ENCODE data around the gene FKBP14.
"Not testable (repeated sequence)": the region's sequence is repeated elsewhere in the genome, so short reads cannot be mapped to it uniquely, and the experiment has no call there.

Gene FKBP14

DNA sequence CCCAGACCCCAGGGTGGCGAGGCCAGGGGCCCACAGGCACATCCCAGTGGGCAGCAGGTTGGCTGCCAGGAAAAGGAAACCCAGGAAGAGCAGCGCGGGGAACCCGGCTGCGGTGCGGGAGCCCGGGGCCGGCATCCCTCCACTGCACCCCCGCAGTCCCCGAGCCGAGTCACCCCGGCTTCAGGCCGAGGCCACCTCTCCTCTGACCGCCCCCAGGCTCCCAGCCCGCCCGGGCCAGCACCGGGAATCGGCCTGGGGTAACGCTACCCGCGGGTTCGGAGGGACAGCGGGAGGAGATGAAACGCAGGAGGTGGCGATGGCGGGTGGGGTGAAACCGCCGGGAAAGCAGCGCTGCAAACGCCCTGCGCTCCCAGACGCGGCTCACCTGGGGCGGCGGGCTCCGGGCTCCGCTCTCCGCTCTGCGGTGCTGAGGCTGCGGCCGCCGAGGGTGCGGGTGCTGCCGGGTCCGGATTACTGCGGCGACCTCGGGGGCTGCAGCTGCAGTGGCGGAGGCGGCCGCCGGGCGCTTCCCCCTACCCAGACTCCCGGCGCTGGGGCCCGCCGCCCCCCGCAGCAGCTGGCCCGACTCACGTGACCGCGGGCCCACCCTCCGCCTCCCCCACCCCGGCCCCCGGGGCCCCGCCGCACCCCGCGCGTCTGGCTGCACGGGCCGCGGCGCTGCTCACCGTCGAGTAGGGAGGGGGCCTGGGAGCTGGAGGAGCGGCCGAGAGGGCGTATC is 37.1 kb downstream of the FKBP14 start, which contains the start of gene SCRN1:
SCRN1 (minus strand) TSS at position 545 of the 739 bp plus-strand sequence. CDS start 20,734 bp downstream, outside the sequence.
- no peak for DNase-seq (ENCODE audit: low spot score)

DNA sequence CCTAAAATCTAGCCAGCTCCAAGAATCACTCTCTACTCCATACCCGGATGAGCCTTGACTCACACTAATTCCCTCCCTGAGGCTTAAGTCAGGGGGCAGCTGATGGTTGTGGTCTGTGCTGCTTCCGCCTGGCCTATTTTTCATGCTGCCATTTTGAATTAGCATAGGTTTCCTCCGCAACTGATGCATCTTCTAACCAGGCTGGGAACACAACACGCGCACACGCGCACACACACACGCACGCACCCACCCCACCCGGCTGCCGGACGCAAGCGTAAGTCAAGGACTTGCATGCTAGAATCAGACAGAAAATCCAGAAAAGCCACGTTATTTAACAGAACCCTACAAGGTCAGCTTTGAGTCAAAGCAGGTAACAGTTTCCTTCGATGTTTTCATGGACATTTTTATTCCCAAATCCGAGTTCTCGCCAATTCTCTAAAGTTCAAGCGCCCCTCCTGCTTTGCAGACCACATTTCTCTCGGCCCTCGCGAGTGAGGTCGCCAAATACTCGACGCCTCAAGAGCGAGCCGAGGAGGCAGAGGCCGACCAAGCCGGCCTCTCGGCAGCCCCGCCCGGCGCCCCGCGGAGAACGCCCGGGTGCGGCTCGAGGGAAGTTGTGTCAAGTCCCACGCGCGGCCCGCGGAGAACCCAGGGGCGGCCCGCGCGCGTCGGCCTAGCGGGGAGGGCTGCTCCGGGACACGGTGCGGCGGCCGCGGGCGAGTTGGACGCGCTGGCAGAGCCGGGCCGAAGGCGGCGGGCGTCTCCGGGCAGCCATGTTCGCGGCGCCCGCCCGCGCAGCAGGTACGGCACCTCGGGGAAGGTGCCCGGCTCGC is 37.9 kb downstream of the FKBP14 start:
- DNase-seq (ENCODE audit: low spot score): no peak

DNA sequence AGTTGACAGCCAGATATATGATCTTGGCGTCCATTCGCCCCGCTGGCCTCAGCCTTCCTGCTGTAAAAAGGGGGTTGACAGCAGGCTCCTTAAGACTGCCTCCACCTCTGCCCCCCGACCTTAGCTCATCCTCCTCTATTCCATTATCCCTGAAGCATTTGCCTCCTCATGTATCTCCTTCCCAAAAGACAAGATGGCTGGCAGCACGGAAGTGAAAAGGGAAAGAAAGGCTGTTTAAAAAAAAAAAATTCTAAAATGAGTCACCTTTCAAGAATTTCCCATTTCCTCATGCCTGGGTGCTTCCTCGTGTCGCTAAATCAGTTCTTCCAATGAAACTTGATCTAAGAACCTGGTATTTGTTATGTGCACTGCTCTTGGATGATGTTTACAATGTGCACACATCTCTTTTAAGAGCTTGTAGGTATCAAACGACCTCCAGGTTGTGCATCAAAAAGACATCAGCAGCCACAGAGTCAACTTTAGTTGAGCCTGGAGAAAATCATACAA is 38.6 kb downstream of the FKBP14 start:
- DNase-seq (ENCODE audit: low spot score): peak; percentile 51

DNA sequence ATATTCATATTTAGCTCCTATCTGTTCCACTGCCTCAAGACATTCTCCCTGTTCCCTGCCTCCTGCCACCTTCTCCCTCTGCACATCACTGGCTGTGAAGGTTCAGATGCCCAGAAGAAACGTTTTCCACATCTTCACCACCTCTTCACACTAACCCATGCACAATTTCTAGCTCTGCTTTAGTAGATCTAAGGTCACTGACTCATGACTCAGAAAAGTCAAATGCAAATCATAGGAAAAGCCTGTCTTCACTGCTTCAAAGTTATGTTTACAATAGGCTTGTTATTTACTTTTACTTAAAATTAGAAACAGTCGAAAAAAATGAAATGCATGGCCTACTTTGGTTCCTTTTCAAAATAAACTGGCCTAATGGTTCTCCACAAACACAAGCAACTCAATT is 39.4 kb downstream of the FKBP14 start:
- DNase-seq (ENCODE audit: low spot score): no peak

DNA sequence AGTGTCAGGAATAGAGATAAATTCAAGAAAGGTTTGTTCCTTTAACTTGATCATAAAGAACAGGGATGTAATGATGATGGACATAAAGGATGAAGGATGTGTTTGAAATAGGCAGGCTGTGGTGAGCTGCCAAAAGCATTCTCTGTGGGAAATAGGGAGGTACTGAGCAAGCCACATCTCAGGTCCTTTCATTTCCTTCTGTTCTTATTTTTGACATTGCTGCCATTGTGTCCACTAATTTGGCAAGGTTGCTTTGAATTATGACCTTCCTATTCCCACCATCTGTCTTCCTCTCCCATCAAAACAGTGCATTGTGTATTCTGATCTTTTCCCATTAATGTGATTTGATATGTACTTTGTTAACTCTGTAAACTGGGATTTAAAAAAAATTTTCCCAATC is 46.4 kb downstream of the FKBP14 start:
- no peak for DNase-seq (ENCODE audit: low spot score)

DNA sequence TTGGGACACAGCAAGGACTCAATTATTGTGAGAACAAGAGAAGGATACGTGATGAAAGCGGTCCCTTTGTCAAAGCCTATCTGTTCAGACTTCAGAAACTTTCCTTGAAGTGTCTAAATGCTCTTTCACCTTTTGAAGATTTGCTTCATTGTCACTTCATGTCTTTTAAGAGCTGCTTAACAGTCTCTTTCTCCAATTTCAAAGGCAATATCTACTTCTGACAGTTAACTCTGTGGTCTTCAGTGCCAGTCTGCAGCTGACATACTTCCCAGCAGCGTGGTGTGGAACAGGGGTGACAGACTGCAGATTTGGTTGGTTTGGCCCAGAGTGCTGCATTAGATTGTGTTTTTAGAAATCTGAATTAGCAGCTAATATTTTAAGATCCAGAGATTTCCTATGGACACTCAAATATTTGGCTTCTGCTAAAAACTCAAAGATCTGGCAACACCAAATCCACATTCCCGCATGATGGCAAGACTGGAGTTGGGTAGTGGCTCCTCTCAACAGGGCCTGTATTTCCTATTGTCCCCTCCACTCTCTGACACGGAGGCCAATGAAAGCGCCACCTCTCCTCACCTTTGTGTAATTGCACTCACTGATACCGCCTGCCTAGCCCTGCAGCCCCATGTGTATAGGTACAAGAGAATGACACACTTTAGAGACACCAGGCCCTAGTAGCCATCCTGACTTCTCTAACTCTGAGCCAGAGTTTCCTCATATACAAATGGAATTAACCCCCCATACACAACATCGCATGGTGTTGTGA is 48.4 kb downstream of the FKBP14 start:
- no peak for DNase-seq (ENCODE audit: low spot score)

DNA sequence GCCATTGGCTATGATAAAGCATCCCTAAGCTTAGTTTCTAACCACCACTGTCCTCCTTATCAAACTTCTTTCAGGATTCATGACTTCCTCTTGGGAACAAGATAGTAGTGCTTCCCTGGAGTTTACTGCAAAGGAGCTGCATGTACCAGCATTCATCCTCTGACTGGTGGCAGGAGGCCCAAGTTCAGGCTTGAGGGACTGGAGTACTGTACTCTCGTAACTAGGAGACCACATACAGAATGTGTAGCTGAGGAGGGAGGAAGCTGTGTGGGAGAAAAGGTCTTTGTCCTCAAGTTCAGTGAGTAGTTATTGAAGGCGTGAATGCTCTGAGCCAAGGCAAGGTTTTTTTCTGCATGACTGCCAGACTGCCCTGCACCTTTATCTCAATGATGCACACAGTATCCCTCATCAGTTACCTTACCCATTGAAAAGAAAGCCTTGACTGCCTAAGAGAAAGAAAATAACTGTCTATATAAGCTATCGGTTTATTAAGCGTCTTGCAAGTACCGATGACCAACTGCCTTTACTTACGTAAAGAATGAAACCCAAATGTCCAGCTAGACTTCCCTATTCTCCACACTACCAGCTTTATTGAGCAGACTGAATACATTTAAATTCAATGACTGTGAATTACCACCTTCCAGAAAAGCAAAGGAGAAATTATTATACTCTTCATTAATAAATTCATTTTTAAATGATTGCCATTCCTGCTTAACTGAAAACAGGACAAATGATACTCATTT is 49.7 kb downstream of the FKBP14 start:
- no peak for DNase-seq (ENCODE audit: low spot score)

DNA sequence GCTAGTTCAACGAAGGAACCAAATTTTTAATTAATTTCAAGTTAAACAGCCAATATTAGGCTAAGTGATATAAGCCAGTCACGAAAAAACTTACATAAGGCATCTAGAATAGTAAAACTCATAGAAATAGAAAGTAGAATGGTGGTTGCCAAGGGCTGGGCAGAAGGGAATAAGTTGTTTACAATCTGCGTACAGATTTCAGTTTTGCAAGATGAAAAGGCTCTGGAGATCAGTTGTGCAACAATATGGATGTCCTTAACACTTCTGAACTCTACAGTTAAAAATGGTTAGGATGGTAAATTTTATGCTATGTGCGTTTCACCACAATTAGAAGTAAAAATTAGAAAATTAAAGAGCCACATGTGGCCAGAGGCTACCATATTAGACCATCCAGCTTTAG is 50.2 kb downstream of the FKBP14 start:
- no peak for DNase-seq (ENCODE audit: low spot score)

DNA sequence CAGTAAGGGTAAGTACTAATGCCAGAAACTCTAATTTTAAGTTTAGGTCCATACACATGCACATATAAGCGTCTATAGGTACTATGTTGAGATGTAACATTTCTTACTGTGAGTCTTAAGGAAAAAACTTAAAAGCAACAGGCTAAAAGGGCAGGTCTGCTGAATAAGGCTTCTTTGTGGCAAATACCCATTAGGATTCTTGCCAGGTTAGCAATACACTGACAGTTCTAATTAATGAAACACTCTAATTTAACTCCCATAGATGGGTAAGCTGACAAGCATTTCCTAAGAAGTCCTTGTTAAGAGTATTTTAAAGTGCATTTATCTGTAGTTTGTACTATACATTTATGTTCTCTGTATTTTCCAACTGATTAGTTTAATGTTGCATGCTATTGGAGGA is 50.9 kb downstream of the FKBP14 start:
- no peak for DNase-seq (ENCODE audit: low spot score)

DNA sequence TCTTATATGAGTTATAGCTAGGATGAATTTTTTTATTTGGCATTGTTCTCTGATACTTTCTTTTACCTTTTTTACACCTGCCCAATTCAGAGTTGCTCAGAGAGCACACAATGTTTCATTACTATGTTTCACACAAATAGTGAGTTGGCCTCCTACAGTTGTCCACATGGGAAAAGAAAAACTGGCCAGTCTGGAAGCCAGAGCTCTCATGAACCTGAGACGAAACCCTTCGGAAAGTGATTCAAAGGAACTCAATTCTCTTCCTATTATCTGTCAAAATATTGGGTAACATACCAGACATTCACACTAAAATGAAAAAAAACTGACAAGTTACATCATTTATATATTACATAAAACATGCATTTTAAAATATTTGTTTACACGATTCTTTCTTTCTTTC is 52.2 kb downstream of the FKBP14 start:
- no peak for DNase-seq (ENCODE audit: low spot score)

DNA sequence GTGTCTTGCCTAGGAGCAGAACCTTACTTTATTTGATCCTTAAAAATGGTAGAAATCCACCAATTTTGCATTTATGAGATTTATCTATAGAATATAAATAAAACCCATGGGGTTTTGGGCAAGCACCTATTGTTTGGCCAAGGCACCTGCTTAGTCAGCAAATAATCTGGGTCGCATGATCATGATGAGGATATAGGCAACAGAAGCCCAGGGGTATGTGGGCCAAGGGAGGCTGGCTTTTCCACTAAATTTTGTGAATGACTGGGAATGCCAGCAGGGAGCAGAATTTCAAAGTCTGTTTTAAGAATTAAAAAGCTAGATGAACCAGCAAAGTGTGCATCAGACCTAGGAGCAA is 54.2 kb downstream of the FKBP14 start:
- no peak for DNase-seq (ENCODE audit: low spot score)

DNA sequence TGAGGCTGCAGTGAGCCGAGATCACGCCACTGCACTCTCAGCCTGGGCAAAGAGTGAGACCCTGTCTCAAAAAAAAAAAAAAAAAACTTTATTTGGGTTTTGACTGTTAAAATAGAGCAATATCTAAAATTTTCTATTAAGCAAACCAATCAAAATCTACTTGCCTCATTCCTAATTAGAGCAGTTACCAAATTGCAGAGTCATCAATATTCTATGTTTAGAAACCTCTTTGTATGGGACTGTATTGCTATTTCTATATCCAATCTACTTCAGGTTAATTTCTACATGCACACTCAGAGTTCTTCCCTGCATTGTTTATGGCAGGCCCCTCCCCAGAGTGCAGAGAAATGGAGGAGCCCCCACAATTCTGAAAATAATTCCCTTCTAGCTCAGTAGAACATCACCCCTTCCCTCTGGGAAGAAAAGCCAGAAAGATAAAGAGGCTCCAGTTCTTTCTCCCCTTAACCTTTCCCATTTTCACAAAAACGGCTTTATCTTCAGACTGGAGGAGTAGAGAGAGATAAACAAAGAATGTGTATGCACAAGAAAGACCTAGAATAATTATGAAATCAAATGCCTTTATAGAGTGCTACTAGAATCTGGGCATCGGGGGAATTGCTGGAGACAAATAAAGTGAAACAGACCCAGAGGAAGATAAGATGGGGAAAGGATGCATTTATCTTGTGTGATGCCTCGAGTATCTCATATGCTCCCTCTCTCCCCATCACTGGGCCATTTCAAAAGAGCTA is 54.8 kb downstream of the FKBP14 start:
- no peak for DNase-seq (ENCODE audit: low spot score)

DNA sequence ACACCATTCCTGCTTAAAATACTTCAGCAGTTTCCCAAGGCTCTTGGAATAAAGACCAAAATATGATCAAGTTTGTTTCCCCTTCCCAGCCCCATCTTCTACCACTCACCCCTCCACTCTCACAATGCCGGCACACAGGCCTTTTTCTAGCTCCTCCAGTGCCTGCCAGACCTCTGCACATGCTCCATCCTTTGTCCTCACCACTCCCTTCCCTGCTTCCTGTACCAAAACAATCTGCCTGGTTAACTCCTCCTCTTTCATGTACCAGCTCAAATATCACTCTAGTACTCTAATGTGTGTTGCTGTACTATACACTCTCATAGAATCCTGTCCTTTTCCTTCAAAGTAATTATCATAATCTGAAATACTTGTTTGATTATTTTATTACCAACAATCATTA is 56.3 kb downstream of the FKBP14 start:
- DNase-seq (ENCODE audit: low spot score): no peak

DNA sequence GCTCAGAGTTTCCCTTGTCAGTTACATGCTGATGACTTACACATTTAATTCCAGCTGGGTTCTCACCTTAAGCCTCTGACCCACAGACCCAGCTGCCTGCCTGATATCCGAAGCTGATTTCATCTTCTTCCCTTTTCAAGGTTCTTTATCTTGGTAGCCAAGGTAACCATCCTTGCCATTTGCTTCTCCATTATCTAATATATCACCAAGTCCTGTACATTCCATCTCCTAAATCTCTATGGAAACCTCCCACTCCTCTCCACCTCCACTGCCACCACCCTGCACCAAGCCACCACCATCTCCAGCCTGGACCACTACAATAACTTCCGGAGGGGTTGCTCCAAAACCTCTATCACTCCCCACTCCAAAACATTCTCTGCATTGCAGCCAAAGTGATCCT is 56.8 kb downstream of the FKBP14 start:
- DNase-seq (ENCODE audit: low spot score): no peak

DNA sequence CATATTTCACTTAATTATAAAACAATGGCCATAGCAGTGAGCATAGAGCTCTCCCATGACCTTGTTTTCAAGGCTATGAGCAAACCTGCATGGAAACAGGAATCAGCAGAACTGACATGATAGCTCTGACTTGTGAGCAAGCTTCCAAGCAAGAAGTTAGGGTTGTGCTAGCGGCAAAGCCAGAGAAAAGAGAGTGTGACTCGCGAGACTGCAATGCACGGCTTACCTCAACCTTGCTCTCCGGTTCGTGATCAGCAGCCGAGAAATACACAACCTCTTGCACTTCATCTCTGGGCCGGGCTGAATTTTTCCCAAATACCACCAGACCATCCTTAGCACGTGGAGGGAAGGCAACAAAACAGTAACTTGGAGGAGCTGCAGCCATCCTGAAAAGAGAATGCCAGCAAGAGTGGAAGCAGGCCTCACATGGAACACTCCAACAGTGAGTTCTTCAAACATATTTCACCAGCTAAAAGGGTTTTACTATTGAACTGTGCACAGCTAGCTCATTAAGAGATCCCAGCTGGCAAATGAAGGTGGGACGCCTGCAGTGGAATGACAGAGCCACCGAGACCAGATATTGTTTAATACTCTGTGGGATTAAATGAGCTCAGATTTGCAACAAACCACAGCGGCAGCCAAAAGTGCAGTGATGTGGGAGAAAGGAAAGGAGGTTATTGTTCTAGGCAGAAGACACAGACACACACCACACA is 57.7 kb downstream of the FKBP14 start:
- DNase-seq (ENCODE audit: low spot score): peak; percentile 28

DNA sequence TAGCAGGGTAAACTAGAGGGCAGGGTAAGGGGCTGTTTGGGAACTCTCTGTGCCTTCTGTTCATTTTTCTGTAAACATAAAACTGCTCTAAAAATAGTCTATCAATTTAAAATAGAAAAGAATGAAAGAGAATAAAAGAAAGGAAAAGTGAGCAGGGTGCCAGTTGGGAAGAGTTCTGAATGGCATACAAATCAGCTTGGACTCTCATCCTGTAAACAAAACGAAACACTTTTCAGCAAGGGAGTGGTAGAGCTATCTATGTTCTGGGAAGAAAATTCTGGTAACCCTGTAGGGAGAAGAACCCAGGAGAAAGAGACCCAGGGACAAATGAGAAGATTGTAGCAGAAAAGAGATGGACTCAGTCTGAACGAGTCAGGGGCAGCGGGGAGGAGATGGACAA is 61.5 kb downstream of the FKBP14 start:
- DNase-seq (ENCODE audit: low spot score): no peak

DNA sequence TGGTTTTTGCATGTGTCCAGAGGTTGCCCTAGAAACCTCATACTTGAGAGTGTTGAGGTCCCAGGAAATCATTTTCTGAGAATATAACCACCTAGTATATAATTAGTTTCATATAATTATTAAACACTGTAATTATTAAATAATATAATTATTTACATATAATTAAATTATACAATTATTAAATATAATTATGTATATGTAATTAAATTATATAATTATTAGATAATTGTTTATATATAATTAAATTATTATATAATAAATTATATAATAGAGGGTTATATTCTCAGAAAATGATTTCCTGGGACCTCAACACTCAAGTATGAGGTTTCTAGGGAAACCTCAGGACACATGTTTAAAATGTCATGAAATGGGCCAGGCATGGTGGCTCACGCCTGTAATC is 64.5 kb downstream of the FKBP14 start:
- no peak for DNase-seq (ENCODE audit: low spot score)

DNA sequence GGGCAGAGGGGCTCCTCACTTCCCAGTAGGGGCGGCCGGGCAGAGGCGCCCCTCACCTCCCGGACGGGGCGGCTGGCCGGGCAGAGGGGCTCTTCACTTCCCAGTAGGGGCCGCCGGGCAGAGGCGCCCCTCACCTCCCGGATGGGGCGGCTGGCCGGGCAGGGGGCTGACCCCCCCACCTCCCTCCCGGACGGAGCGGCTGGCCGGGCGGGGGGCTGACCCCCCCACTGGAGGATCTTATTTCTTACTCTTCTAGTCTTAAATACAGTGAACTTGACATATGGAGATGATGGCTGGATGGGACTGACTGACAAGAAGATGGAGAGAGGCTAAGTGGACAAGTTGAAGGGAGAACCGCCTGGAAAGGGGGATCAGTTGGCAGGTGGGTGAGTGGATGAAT is 64.9 kb downstream of the FKBP14 start:
- DNase-seq (ENCODE audit: low spot score): not testable (repeated sequence)

All from RKO (cell line).